BLaER1 treated with 17β-estradiol and CSF1 and Interleukin-3, amounts not matched to agents 10 nM and 100 nM (cell line): Measurements from ENCODE around the gene POLR1G.
A peak's percentile ranks its signal among the peaks of the same experiment; 100 is the strongest.

ENCODE experiments used
- H3K27ac ChIP-seq, 11 experiments: shearing (Covaris generic); formaldehyde crosslinking; 2 replicates each; pipeline ENCODE4 v1.8.1; 2022
- H3K27me3 ChIP-seq, 11 experiments: shearing (Covaris generic); formaldehyde crosslinking; 2 replicates each; pipeline ENCODE4 v1.8.1; 2022
- H3K36me3 ChIP-seq, 11 experiments: shearing (Covaris generic); formaldehyde crosslinking; 2 replicates each; pipeline ENCODE4 v1.8.1; 2022
- H3K4me1 ChIP-seq, 10 experiments: shearing (Covaris generic); formaldehyde crosslinking; 2 replicates each; pipeline ENCODE4 v1.8.1; 2022
- H3K4me2 ChIP-seq, 11 experiments: shearing (Covaris generic); formaldehyde crosslinking; 2 replicates each; pipeline ENCODE4 v1.8.1; 2022
- H3K4me3 ChIP-seq, 10 experiments: shearing (Covaris generic); formaldehyde crosslinking; 2 replicates each; pipeline ENCODE4 v1.8.1; 2022
- H3K9ac ChIP-seq, 11 experiments: shearing (Covaris generic); formaldehyde crosslinking; 2 replicates each; pipeline ENCODE4 v1.8.1; 2022
- H3K9me3 ChIP-seq, 11 experiments: shearing (Covaris generic); formaldehyde crosslinking; replicated peaks in 1 of 11; 2 replicates each; pipeline ENCODE4 v1.8.1; 2022
- H4K20me1 ChIP-seq, 11 experiments: shearing (Covaris generic); formaldehyde crosslinking; 2 replicates each; pipeline ENCODE4 v1.8.1; 2022
- Cebpa-rat ChIP-seq, 11 experiments: shearing (Covaris generic); IDR thresholded peaks; 2 replicates each; pipeline ENCODE4 v1.8.1; 2022

Gene POLR1G

DNA sequence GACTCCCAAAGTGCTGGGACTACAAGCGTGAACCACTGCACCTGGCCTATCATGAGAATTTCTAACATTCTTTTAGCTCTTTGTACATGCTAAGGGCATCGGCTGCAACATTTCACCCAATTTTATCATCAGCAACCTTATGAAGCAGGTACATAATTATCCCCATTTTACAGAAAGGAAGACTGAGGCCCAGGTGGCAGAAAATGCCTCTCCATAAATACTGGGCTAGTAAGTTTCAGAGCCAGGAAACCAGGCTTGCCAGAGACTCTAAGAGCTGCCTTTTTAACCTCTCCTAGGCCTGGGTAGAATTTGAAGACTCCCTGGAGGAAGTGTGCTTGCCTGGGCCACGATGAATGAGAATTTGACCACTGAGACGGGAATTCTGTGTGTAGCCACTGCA lies 38.3 kb upstream of the POLR1G start:
- no peak overlapping the region for H3K4me3 ChIP-seq
- H3K27ac ChIP-seq, result no peak overlapping the region
- peaks cover 0 to 11% (median 0%) of the 10 kb centered on the region in 11 experiments; a peak in 2 of 22 replicates for H4K20me1 ChIP-seq
- TF ChIP-seq Cebpa-rat (IDR thresholded peaks at IDR 0.05), result no peak
- H3K4me1 ChIP-seq, result peaks cover 31 to 42% (median 34%) of the 10 kb centered on the region in 10 experiments
- no peaks in the 10 kb centered on the region for H3K27me3 ChIP-seq
- no peak overlapping the region for H3K9ac ChIP-seq
- peaks cover 15 to 34% (median 24%) of the 10 kb centered on the region in 11 experiments; a peak in 19 of 22 replicates for H3K36me3 ChIP-seq
- peak overlapping the region in 4 of 11 experiments; percentile 0 to 99 (median 94); a peak in 4 of 22 replicates for H3K4me2 ChIP-seq
- no peaks in the 10 kb centered on the region for H3K9me3 ChIP-seq

- H3K4me2 ChIP-seq, result peak overlapping the region; percentile 87 to 99 (median 95); a peak in 20 of 22 replicates
- TF ChIP-seq Cebpa-rat (IDR thresholded peaks at IDR 0.05), result no peak
- H3K27ac ChIP-seq, result no peak overlapping the region
- no peaks in the 10 kb centered on the region for H3K9me3 ChIP-seq
- peaks cover 31 to 42% (median 34%) of the 10 kb centered on the region in 10 experiments for H3K4me1 ChIP-seq
- H3K27me3 ChIP-seq, result no peaks in the 10 kb centered on the region
- peaks cover 8 to 26% (median 18%) of the 10 kb centered on the region in 11 experiments; a peak in 18 of 22 replicates for H3K36me3 ChIP-seq
- H3K4me3 ChIP-seq, result no peak overlapping the region; a peak in 1 of 20 replicates
- H4K20me1 ChIP-seq, result peaks cover 0 to 4% (median 0%) of the 10 kb centered on the region in 11 experiments; a peak in 2 of 22 replicates
- peak overlapping the region in 1 of 11 experiments; percentile 83; a peak in 3 of 22 replicates for H3K9ac ChIP-seq
Observed at GRCh38 chr19:45368737-45369340, 37.6 kb upstream of the POLR1G start.

GRCh38 chr19:45370410-45371204 lies 35.8 kb upstream of the POLR1G start, which contains the start of gene ERCC2:
ERCC2 (minus strand) TSS chr19:45370573; CDS start chr19:45370540, 33 bp downstream.
- Histone ChIP-seq H3K9ac (peak within 1 kb of the TSS; percentile 71 to 86 (median 82)), H3K27ac (peak within 1 kb of the TSS; percentile 53 to 82 (median 78); a peak in 21 of 22 replicates), H3K4me3 (peak within 1 kb of the TSS; percentile 63 to 86 (median 78)), H4K20me1 (no peaks in the 10 kb centered on the region; a peak in 1 of 22 replicates), H3K4me2 (peak within 1 kb of the TSS; percentile 87 to 99 (median 95)), H3K27me3 (no peaks in the 10 kb centered on the region), H3K36me3 (peaks cover 0 to 9% (median 3%) of the 10 kb centered on the region in 11 experiments; a peak in 8 of 22 replicates), H3K9me3 (no peaks in the 10 kb centered on the region), H3K4me1 (peaks cover 31 to 42% (median 34%) of the 10 kb centered on the region in 10 experiments)
- TF ChIP-seq Cebpa-rat (IDR thresholded peaks at IDR 0.05), result no peak

- TF ChIP-seq Cebpa-rat (IDR thresholded peaks at IDR 0.05), result no peak
- no peaks in the 10 kb centered on the region for H3K27me3 ChIP-seq
- no peak overlapping the region for H3K9ac ChIP-seq
- H4K20me1 ChIP-seq, result no peaks in the 10 kb centered on the region
- H3K4me2 ChIP-seq, result peak overlapping the region in 8 of 11 experiments; percentile 13 to 47 (median 32); a peak in 11 of 22 replicates
- no peaks in the 10 kb centered on the region for H3K36me3 ChIP-seq
- no peaks in the 10 kb centered on the region for H3K9me3 ChIP-seq
- H3K4me1 ChIP-seq, result peaks cover 7 to 18% (median 12%) of the 10 kb centered on the region in 10 experiments; a peak in 18 of 20 replicates
- H3K4me3 ChIP-seq, result no peak overlapping the region
- H3K27ac ChIP-seq, result no peak overlapping the region
Observed at GRCh38 chr19:45376045-45376724, 30.3 kb upstream of the POLR1G start.

DNA sequence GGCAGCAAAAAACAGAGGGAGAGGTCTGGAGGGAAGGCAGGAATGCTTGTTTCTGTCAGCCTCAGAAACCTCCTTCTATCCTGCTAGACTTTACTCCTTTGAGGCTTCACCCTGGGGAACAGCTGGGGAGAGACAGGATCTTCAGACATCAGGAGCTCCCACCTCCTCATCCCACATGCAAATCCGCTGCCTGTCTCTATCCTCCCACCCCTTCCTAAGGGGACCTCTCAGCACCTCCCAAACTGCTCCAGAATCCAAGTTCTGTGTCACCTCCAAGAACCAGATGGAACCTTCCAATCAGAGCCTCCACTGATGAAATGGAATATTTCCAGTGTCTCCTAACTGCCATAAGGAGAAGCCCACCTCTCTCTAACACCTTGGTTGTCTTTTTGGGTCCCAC lies 26.3 kb upstream of the POLR1G start:
- H3K27ac ChIP-seq, result no peak overlapping the region
- H3K9me3 ChIP-seq, result no peaks in the 10 kb centered on the region

DNA sequence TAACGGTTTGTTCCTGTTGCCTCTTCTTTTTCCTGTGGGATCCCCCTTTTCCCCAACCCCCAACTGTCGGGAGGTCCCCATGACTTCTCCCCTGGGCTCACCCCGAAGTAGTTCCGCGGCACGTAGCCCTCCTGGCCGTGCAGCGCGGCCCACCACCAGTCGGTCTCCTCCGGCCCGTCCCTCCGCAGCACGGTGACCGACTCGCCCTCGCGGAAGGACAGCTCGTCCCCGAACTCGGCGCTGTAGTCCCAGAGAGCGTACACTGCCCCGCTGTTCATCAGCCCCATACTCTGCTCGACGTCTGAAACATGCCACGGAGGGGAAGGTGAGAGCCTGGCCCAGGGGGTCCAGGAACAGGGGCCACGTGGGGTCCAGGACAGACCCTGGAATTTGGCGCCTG lies 24.0 kb upstream of the POLR1G start:
- Histone ChIP-seq H3K9ac (no peak overlapping the region), H3K9me3 (no peaks in the 10 kb centered on the region), H3K27ac (no peak overlapping the region), H4K20me1 (no peaks in the 10 kb centered on the region), H3K36me3 (no peaks in the 10 kb centered on the region), H3K4me3 (no peak overlapping the region), H3K27me3 (peaks cover 16 to 27% (median 19%) of the 10 kb centered on the region in 11 experiments), H3K4me2 (no peak overlapping the region), H3K4me1 (peaks cover 3 to 11% (median 8%) of the 10 kb centered on the region in 10 experiments; a peak in 17 of 20 replicates)
- TF ChIP-seq Cebpa-rat (IDR thresholded peaks at IDR 0.05), result no peak

More for the DNA sequence above, 26.3 kb upstream of the POLR1G start:
- no peak for TF ChIP-seq Cebpa-rat (IDR thresholded peaks at IDR 0.05)
- Histone ChIP-seq H3K4me1 (peaks cover 6 to 15% (median 10%) of the 10 kb centered on the region in 10 experiments; a peak in 18 of 20 replicates), H3K4me3 (no peak overlapping the region), H3K36me3 (no peaks in the 10 kb centered on the region), H3K4me2 (peak overlapping the region in 2 of 11 experiments; percentile 5 to 15; a peak in 1 of 22 replicates), H3K27me3 (peaks cover 2 to 6% (median 4%) of the 10 kb centered on the region in 11 experiments; a peak in 20 of 22 replicates), H4K20me1 (no peaks in the 10 kb centered on the region), H3K9ac (no peak overlapping the region)

GRCh38 chr19:45385392-45386221 lies 20.8 kb upstream of the POLR1G start:
- Histone ChIP-seq H3K4me1 (peaks cover 0 to 20% (median 6%) of the 10 kb centered on the region in 10 experiments; a peak in 9 of 20 replicates), H3K27ac (no peak overlapping the region), H3K9ac (no peak overlapping the region), H3K9me3 (no peaks in the 10 kb centered on the region), H3K4me2 (no peak overlapping the region), H4K20me1 (no peaks in the 10 kb centered on the region), H3K27me3 (peaks cover 16 to 30% (median 19%) of the 10 kb centered on the region in 11 experiments), H3K36me3 (no peaks in the 10 kb centered on the region), H3K4me3 (no peak overlapping the region)
- TF ChIP-seq Cebpa-rat (IDR thresholded peaks at IDR 0.05), result no peak

DNA sequence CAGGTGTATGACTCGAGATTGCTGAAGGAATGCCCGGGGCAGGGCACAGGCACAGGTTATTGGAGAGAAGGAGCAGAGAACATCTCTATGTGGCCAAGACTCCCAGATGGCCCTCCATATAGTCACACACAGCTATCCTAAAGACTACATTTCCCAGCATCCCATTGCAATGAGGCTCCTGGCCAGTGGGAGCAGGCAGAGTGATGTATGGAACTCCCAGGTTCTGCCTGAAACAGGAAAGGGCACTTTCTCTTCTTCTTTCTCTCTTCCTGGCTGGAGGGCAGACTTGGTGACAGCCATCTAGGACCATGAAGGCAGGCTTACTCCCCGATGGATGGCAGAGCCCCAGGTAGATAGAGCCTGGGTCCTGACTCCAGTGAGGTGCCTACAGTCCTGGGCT lies 15.1 kb upstream of the POLR1G start:
- H4K20me1 ChIP-seq, result peaks cover 0 to 6% (median 0%) of the 10 kb centered on the region in 11 experiments; a peak in 3 of 22 replicates
- H3K27me3 ChIP-seq, result peaks cover under 1 to 13% (median 4%) of the 10 kb centered on the region in 11 experiments; a peak in 18 of 22 replicates
- H3K4me1 ChIP-seq, result peaks cover 5 to 24% (median 13%) of the 10 kb centered on the region in 10 experiments; a peak in 17 of 20 replicates
- no peak for TF ChIP-seq Cebpa-rat (IDR thresholded peaks at IDR 0.05)
- no peak overlapping the region for H3K4me3 ChIP-seq
- no peaks in the 10 kb centered on the region for H3K9me3 ChIP-seq
- H3K4me2 ChIP-seq, result peak overlapping the region in 5 of 11 experiments; percentile 27 to 59 (median 41); a peak in 11 of 22 replicates
- no peaks in the 10 kb centered on the region for H3K36me3 ChIP-seq
- H3K9ac ChIP-seq, result peak overlapping the region in 1 of 11 experiments; percentile 13; a peak in 1 of 22 replicates
- peak overlapping the region in 2 of 11 experiments; percentile 9 to 12; a peak in 2 of 22 replicates for H3K27ac ChIP-seq
